Mesenteric fat pad (tissue), 1 donor: ENCODE results near the gene NR6A1. TPM values are rescaled to one million over a fixed set of nuclear protein-coding genes. Genes with fewer than 3 reads are reported as not detected.

Experiments
- DNase-seq: peaks from one replicate; pipeline ENCODE4 v3.0.0-alpha.2; 2020; ENCODE audit warnings: low spot score
- total RNA-seq: library from RNA; stranded (reverse); fragmentation: NEBNext Ultra II Directional; extraction: Animal tissue kit (Norgen Biotek cat#: 25700); gene quantifications from one replicate; pipeline ENCODE4 v1.2.1, GENCODE V29; 2021
- donor health status: DM: yes; HTN: yes; CAD: no.

The NR6A1 gene
- total RNA-seq, 1 donor from 2014 or later = 0.64 TPM

DNA sequence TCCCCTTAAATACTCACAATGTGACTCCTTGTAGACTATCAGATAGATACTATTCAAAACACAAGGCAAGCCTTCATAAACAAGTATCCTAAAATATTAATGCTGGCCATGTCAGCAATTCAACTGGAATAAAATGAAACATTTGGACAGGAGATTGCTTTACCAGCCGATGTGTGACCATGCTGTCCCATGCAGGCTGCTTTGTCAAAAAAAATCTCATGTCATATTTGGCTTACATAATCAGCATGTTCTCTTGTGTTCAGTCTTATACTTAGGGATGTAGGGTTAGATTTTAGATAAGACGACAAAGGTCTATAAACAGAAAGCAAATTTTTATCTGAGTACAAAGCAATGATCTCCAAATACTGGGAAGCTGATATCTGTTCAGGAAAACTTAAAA lies 108.5 kb downstream of the NR6A1 start:
- DNase-seq = no peak

DNA sequence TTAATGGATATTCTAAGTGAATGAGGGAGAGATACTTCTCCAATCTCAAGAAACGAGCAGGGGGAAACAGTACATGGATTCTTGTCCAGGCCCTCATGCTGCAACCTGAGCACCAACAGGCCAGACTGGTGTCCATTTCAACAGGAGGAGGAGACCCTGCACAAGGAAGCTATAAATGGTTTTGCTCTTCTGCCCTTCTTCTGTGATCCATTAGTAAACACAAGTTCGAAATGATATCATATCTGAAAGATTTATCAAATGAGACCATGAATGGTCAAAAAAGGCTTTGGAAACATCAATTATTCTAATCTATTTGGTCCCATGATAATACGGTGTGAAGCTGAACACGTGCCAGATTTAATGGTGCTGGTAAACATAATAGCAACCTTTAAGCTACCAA lies 109.8 kb downstream of the NR6A1 start:
- DNase-seq = no peak

DNA sequence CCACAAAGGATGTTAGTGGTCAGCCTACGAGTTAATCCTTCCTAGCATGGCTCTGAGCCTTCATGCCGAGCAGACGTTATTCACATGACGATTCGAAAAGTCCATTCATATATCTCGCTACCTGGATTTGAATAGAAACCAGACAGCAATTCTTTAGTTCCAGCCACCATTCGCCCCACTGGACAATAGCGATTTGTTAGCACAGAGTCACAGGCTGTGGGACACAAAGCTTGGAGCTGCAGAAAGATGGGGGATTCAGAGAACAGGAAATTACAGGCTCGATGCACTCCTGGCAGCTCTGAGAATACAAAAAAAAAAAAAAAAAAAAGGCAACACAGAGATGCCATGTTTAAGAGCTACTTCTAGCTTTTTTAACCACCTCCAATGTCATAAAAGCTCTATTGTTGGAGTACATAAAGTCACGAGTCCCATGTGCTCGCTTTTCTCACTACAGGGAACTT lies 110.7 kb downstream of the NR6A1 start:
- no peak for DNase-seq

DNA sequence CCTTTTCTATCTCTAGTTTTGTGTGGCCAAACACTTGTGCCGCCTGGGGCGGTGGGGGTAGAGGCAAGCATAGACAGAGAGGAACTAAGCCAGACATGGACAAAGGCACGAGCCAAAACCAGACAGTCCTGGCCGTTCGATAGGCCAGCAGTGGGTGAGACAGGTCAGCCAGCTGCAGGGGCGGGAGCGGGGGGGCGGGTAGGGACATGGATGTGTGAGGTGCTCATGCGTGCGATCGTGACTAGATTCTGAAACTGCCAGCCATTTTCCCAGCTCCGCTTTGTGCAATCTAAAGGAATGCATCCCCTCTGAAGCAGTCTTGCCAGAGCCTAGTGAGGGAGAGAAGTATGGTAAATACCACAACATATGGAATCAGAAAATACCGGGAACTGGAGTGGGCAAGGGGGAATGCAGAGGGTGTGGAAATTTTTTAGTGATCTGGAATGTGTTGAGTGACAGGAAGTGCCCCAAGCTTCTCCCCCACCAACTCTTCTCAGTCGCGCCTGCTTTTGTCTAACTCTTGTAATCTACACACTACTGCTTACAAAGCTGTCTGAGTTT lies 111.9 kb downstream of the NR6A1 start:
- DNase-seq = no peak

DNA sequence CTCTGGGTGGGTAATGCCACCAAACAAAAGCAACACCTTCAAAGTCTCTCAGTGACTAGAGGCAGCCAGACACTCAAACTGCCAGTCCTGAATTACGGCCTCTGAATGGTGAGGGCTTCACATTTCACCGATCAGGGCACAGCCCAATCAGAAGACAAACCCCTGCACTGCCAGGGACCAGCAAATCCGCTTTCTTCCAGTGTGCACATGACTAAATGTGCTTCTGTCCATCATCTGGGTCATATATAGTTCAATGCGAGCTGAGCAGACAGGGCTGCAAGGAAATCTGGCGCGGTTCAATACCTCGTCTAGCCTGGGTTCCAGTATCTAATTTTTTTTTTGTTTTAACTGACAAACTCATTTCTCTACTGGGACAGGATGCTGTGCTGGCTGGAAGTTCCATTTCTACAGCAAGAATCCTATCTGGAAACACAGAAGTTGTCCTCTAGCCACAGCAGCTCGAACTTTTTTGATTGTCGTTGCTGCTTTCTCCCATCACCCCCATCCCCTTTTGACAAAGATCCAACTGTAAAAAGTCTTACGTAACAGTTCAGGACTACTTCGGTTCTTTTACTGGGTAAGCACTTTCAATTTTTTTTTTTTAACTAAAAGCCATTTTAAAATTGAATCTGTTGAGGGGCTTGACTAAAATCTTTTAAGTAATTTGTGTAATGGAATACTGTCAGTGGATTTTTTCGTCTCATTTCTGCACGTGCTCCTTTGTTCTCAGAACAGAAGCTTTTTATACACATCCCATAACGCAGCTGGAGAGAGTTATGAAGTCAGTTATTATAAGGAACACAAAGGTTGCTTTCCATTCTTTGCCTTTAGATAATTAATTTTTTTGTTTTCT lies 112.7 kb downstream of the NR6A1 start:
- no peak for DNase-seq

DNA sequence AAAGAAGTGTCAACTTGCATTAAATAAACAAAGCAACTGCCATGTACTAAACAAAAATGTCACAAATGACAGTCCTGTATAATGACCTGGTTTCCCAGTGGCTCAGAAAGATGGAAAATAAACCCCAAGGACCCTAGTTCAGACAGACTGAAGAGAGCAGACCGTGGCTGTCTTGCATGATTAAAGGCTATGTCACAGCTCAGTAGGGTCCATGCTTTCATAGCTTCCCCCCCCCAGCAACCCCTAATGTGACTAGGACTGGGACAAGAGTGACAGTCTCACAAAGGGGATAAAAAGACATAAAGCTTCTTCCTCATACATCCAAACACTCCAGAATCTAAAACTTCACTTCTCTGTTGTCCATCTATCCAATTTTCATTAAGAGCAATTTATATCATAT lies 113.6 kb downstream of the NR6A1 start:
- no peak for DNase-seq

DNA sequence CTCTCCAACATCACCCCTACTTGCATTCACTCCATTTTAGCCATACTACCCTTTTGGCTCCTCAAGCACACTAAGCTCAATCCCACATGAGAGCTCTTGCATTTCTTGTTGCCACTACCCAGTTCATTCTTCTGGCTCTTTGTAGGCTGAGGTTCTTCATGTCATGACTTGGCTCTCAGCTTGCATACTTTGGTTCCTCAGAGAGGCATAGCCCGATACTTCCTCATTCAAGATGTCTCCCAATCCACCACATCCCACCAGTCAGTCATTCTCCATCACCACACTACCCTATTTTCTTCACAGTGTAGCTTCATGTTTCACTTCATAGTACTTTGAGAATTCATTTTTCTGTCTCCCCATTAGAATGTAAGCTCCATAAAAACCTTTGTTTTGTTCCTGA lies 116.7 kb downstream of the NR6A1 start:
- no peak for DNase-seq

DNA sequence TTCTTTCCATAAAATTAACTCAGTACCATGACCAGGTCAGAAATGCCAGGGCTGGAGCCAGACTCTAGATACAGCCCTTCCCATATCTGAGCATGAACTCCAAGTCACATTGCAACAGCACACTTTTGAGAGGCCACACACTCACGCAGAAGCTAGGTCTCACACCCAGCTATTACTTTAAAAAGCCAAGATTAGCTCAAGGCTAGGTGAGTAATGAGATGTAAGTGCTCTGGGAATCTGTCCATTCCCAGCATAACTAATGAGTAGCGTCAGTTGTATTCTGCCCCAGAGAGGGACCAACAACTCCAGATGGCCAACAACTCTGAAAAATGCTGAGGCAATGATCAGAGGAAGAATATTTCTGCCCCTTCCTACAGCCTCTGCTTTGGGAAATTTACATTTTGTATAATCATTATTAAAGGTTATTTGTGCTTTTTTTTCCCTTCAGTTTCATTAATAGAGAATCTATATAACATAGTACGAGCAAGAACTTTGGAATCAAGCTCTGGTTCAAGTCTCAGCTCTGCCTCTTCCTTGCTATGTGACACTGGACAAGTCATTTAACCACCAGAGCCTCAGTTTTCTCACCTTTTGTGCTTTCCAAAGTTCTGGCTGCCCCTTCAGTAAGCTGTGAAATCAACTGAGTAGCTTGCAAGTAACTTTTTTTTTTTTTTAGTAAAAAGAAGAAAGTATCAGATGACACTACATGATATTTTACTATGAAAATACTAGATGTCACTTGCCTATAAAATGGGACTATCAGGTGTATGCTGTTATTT lies 118.3 kb downstream of the NR6A1 start:
- DNase-seq = no peak

DNA sequence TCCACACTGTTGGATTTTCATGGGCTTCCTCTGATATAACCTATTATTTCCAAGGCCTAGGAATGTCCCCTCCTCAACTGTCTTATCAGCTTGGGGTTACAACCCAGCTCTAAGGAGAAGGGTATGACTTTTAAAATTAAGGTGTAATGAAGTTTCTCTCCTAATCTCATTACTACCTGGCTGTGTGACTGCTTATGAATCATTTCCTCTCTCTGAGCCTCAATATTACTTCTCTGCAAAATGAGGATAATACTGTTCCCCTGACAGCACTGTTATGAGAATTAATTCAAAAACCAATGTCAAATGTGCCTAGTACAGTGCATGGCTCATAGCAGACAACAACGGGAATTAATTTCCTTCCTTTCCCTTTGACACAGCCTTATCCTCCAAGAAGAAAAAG lies 118.9 kb downstream of the NR6A1 start:
- no peak for DNase-seq

DNA sequence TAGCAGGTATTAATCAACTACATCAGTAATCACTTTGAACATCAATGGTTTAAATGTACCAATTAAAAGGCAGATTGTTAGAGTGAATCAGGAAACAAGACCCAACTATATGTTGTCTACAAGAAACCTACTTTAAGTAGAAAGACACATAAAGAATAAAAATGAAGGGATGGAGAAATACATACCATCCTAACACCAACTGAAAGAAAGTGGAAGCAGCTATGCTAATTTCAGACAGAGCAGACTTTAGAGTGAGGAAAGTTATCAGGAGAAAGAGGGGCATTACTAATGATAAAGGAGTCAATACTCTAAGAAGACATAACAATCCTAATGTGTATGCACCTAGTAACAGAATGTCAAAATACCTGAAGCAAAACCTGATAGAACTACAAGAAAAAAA lies 125.8 kb downstream of the NR6A1 start:
- DNase-seq = no peak

DNA sequence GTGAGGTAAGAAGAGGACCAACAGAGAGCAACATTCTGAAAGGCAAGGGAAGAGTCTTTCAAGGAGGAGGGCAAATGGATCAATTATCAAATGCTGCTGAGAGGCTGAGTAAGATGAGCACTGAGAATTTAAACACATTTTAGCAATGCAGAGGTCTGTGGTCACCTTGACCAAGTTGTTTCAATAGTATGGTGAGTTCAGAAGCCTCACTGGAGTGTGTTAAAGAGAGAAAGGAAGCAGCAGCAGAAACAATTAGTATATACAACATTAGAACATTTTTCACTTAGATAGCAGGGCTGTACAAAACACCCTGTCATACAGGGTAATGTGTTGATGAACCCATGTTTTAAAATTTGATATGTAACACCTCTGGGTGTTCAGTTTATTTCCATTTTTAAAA lies 131.5 kb downstream of the NR6A1 start:
- DNase-seq = no peak

DNA sequence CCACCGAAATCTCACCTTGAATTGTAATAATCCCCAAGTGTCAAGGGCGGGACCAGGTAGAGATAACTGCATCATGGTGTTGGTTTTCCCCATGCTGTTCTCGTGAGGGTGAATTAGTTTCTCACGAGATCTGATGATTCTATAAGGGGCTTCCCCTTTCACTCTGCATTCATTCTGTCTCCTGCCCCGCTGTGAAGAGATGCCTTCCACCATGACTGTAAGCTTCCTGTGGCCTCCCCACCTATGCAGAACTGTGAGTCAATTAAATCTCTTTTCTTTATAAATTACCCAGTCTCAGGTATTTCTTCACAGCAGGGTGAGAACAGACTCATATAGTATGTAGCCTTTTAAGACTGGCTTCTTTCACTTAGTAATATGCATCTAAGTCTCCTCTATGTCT lies 135.8 kb downstream of the NR6A1 start:
- no peak for DNase-seq

DNA sequence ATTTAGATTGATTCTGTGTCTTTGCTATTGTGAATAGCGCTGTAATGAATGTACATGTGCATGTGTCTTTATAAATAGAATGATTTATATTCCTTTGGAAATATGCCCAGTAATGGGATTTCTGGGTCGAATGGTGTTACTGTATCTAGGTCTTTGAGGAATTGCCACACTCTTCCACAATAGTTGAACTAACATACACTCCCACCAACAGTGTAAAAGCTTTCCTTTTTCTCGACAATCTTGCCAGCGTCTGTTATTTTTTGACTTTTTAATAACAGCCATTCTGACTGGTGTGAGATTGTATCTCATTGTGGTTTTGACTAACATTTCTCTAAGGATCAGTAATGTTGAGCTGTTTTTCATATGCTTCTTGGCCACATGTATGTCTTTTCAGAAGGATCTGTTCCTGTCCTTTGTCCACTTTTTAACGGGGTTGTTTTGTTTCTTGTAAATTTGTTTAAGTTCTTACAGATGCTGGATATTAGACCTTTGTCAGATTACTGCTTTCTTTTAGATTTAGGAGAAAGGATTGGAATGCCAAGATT lies 139.0 kb downstream of the NR6A1 start:
- no peak for DNase-seq

DNA sequence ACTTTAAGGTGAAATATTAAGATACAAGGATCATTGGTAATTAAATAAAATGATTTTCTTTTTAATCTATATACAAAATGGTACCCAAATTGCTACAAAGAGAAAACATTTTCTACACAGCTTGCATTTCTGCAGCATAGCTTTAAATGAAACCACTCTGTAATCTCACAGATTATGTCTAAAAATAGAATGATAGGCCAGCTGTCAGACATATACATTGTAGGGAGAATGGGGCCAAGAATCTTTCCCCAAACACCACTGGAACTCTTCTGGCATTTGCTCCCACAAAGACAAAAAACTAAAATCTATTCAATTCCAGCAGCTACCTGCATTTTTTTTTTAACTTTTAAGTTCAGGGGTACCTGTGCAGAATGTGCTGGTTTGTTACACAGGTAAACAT lies 139.8 kb downstream of the NR6A1 start:
- DNase-seq = no peak

DNA sequence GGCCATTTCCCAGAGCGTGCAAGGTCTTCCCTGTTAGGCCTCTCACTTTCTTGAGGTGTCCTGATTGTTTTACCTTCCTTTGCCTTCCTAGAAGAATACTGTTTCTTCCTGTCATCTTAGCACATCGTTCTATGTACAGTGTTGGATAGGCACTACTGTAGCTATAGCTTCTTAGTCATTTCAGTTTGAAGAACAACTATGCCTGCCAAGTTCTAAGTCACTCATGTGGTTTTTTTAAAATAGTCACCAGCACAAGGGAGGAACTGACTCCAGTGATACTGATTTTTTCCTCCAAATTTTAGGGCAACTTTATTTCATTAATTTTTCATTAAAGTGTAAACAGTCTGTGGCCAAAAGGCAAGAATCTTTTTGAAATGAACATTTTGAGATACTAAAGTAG lies 141.5 kb downstream of the NR6A1 start:
- no peak for DNase-seq

DNA sequence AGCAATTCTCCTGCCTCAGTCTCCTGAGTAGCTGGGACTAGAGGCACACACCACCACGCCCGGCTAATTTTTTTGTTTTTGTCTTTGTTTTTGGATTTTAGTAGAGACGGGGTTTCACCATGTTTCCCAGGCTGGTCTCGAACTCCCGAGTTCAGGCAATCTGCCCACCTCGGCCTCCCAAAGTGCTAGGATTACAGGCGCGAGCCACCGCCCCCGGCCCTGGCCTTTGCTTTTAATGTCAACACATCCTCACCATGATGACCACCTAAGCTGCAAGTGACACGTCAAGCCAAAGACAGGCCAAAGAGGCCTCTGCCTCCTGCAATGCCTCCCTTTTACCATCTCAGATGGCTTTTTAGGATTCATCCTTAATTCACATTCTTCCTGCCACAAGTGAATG lies 142.4 kb downstream of the NR6A1 start:
- no peak for DNase-seq

DNA sequence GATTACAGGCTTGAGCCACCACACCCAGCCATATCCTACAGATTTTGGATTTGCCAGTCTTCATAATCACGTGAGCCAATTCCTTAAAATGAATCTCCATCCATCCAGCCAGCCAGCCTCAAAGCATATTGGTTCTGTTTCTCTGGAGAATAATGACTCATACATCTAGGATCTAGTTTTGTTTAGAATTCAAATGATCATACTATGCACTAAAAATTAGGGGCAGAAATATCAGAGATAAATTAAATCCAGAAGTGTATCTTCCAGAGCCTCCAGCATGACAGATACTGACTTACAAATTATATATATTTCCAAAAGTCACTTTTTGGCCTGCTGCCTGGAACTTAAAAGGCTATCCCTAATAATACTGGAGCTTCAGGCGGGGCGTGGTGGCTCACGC lies 144.8 kb downstream of the NR6A1 start:
- DNase-seq = no peak

DNA sequence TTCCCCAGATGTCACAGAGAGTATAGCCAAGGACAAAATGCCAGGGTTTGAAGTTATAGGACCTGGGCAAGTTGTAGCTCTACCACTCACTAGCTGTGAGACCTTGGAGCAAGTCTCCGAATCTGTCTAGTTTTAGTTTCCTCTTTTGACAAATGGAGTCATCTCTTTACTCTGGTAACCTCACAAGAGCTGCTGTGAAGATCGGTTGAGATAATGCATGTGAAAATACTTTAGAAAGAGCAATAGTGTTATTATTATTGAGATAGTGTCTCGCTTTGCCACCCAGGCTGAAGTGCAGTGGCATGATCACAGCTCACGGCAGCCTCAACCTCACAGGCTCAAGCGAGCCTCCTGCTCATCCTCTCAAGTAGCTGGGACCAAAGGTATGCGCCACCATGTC lies 146.0 kb downstream of the NR6A1 start:
- no peak for DNase-seq

DNA sequence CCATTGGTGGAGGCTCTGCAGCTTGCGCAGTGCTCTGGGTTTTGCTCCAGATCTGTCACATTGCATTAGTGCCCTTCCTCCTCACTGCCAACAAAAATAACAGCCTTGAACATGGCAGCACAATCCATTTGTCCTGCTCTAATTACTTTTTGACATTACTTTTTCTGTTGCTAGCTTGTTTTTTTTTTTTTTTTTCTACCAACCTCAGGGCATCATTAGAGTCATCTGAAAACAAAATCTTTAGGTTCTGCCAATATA lies 146.4 kb downstream of the NR6A1 start:
- DNase-seq = no peak

DNA sequence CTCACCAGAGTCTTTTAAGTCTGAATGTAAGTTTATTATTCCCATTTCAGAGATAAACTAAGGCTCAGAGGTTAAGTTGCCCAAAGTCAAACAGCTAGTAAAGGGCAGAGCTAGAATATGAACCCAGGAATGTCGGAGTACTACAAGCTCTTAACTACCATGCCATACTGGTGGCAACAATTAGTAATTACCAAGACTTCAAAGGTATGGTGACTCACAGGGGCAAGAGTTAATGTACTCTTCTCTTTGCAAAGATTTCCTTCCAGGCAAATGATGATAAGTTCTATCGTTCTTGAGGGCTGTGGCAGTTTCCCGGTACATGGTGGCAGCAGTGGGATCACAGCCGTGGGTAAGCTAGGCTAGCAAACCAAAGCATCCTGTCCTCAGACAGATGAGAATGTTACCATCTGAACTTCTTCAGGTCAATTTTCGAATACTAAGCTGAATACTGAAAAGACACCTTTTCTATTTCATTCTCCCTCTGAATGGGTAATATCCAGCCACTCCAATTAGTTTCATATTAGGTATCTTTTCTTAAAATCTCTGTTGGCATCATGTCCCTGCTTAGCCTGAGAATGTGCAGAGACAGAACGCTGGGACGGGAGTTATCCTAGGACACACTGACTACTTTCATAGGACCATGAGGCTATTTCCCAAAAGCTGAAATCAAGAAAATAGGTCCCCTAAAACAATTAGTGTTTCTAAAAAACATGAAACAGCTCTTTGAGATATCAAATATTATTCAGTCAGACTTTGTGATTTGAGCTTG lies 147.0 kb downstream of the NR6A1 start:
- DNase-seq = no peak

DNA sequence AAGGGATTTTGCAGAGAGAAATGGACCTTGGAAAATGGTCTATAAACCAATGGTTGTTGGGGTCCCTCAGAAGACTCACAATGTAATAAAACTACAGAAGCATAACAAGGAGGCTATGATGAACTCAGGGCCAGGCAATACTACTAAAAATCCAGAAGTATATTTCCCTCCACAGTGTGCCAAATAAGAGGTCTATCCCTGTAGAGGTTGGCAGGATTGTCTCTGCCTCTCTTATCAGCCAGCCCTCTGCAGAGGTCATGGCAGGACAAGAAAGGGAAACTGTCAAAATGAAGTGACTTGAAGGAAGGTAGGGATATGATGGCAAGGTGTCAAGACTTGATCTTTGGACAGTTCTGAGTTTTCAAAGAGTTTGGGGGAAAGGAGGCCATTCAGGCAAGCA lies 148.2 kb downstream of the NR6A1 start:
- no peak for DNase-seq
